Stimulated activated CD8-positive, alpha-beta memory T cell treated with anti-CD3 and anti-CD28 coated beads, Interleukin-12 subunit alpha, Interleukin-12 subunit beta, amount 100 ng/mL, for 1 hour (primary cell): ENCODE measurements around the gene TXNRD3.
"Not testable (repeated sequence)": the region's sequence is repeated elsewhere in the genome, so short reads cannot be mapped to it uniquely, and the experiment has no call there.

Source experiments
- DNase-seq: peaks from one replicate; pipeline ENCODE4 v3.0.0-alpha.2; 2020; ENCODE audit warnings: low read depth

TXNRD3 gene

GRCh38 chr3:126644615-126645014, 10.3 kb downstream of the TXNRD3 start:
- DNase-seq, result no peak

- no peak for DNase-seq
Measured at GRCh38 chr3:126638790-126639189, 16.1 kb downstream of the TXNRD3 start.

- no peak for DNase-seq
Measured at GRCh38 chr3:126636436-126636835, 18.5 kb downstream of the TXNRD3 start.

GRCh38 chr3:126634803-126635202, 20.1 kb downstream of the TXNRD3 start:
- DNase-seq, result no peak

- DNase-seq, result no peak
Measured at GRCh38 chr3:126630020-126630419, 24.9 kb downstream of the TXNRD3 start.

- not testable (repeated sequence) for DNase-seq
Measured at GRCh38 chr3:126625735-126626134, 29.2 kb downstream of the TXNRD3 start.

GRCh38 chr3:126622694-126623093, 32.2 kb downstream of the TXNRD3 start:
- no peak for DNase-seq

GRCh38 chr3:126621627-126622345, 33.1 kb downstream of the TXNRD3 start:
- DNase-seq, result no peak

- DNase-seq, result no peak
Measured at GRCh38 chr3:126621171-126621570, 33.8 kb downstream of the TXNRD3 start.

- DNase-seq, result no peak
Measured at GRCh38 chr3:126620738-126621137, 34.2 kb downstream of the TXNRD3 start.

GRCh38 chr3:126618760-126619159, 36.2 kb downstream of the TXNRD3 start:
- DNase-seq, result no peak

GRCh38 chr3:126618021-126618420, 36.9 kb downstream of the TXNRD3 start:
- DNase-seq, result no peak

GRCh38 chr3:126617571-126617970, 37.4 kb downstream of the TXNRD3 start:
- DNase-seq, result no peak

GRCh38 chr3:126616931-126617330, 38.0 kb downstream of the TXNRD3 start:
- DNase-seq, result no peak

- no peak for DNase-seq
Measured at GRCh38 chr3:126613479-126614188, 41.3 kb downstream of the TXNRD3 start.

GRCh38 chr3:126612479-126613205, 42.3 kb downstream of the TXNRD3 start:
- DNase-seq, result no peak

GRCh38 chr3:126609909-126610308, 45.0 kb downstream of the TXNRD3 start:
- no peak for DNase-seq

GRCh38 chr3:126607214-126607908, 47.6 kb downstream of the TXNRD3 start:
- peak; percentile 8 for DNase-seq

- no peak for DNase-seq
Measured at GRCh38 chr3:126606001-126606400, 48.9 kb downstream of the TXNRD3 start.

- DNase-seq, result no peak
Measured at GRCh38 chr3:126604691-126605090, 50.2 kb downstream of the TXNRD3 start.

- no peak for DNase-seq
Measured at GRCh38 chr3:126599101-126599500, 55.8 kb downstream of the TXNRD3 start.

- DNase-seq, result not testable (repeated sequence)
Measured at GRCh38 chr3:126595479-126595878, 59.4 kb downstream of the TXNRD3 start.
